IPS-NIHi11 (cell line): Measurements from ENCODE around the gene LY6G6D.

Source experiments
- DNase-seq: peaks from one replicate; pipeline ENCODE4 v3.0.0; 2012; ENCODE audit warnings: mixed read lengths, low spot score

Gene LY6G6D

DNA sequence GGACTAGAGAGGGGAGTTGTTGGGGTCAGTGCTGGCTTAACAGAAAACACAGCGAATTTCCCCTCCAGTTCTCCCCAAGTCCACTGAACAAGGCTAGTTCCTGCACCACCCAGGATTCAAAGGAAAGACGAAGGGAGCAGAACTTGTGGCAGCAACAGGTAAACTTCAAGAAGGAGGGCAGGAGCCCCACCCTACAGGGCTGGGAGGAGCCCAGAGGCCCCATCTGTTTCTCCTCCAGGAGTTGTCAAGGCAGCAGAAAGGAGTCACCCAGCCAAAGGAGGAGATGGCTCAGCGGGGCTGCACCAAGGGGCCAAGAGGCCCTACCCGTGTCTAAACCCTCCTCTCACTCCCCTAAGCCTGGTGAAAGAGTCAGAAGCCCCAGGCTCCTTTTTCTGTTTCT lies 49.0 kb downstream of the LY6G6D start:
- DNase-seq: no peak

GRCh38 chr6:31765559-31765909 lies 50.4 kb downstream of the LY6G6D start:
- no peak for DNase-seq

- DNase-seq: peak; percentile 88
Observed at GRCh38 chr6:31765910-31766794, 51.0 kb downstream of the LY6G6D start.

DNA sequence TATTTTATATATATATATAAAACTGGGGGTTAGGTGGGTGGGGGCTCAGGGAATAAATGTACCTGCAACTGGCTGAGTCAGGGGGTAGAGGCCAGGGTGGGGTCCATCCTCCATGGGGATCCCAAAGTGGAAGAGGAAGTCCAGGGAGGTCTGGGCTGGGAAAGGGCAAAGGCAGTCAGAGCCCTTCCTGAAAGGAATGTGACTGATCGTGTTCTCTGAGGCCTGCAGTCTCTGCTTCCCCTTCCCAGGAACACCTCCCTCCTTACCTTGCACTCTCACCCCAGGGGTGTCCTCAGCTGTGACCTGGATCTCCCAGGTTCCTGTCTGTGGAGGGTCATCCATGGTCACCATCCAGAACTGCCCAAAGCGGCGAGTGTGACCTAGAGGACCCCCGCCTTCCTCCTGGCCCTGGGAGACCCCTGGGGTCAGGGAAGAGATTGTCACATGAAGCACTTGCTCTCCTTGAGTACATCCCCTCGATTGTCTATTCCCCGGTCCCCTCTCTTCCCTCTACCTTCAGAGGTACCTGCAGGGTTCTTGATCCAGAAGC lies 52.0 kb downstream of the LY6G6D start:
- DNase-seq: no peak
